HG02885 (cell line): ENCODE measurements around the gene DIO3.
"Not testable (repeated sequence)": the region's sequence is repeated elsewhere in the genome, so short reads cannot be mapped to it uniquely, and the experiment has no call there.

Experiments
- ATAC-seq: cut with Tn5 transposase; IDR thresholded peaks from one replicate; pipeline ENCODE4 v1.9.1; 2021; ENCODE audit warnings: mild to moderate bottlenecking; ENCODE audit not compliant: unreplicated experiment, poor library complexity

The DIO3 gene

GRCh38 chr14:101557321-101557695 is 4.0 kb upstream of the DIO3 start:
- no peak for ATAC-seq

- no peak for ATAC-seq
These were observed 3.2 kb upstream of the DIO3 start for GRCh38 chr14:101557811-101558738.

DNA sequence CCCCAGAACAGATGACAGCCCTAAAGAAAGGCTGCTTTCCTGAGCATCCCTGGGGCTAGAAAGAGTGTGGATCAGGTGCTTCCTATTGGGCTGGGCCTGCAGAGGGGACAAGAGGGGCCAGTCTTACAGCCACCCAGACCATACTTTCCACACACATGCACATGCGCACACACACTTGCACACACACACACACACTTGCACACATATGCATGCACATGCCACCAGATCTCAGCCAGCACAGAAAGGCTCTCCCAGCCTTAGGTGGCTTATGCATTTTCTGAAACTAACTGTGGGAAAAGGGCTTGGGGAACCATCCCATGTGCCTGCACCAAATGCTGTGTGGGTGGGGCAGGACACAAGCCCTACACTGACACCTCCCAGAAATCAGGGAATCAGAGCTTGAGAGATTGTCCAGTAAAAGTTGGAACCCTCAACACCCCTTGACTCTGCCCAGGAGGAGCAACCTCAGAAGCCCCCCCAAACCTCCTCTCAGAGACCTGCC is 2.5 kb upstream of the DIO3 start:
- no peak for ATAC-seq

- no peak for ATAC-seq
These were observed 2.1 kb upstream of the DIO3 start for GRCh38 chr14:101559250-101559623.

GRCh38 chr14:101559624-101560533 is 1.4 kb upstream of the DIO3 start:
- ATAC-seq = no peak

- no peak for ATAC-seq
These were observed 671 bp upstream of the DIO3 start for GRCh38 chr14:101560534-101561113.

DNA sequence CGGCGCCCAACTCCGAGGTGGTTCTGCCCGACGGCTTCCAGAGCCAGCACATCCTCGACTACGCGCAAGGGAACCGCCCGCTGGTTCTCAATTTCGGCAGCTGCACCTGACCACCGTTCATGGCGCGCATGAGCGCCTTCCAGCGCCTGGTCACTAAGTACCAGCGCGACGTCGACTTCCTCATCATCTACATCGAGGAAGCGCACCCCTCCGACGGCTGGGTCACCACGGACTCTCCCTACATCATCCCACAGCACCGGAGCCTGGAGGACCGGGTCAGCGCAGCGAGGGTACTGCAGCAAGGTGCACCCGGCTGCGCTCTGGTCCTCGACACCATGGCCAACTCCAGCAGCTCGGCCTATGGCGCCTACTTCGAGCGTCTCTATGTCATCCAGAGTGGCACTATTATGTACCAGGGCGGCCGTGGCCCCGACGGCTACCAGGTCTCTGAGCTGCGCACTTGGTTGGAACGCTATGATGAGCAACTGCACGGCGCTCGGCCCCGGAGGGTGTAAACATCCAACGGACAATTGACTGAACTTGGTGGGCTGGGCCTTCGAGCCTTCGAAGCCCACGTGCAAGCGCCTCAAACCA is 699 bp downstream of the DIO3 start:
- ATAC-seq = no peak

- no peak for ATAC-seq
These were observed 1.5 kb downstream of the DIO3 start for GRCh38 chr14:101562659-101563351.

DNA sequence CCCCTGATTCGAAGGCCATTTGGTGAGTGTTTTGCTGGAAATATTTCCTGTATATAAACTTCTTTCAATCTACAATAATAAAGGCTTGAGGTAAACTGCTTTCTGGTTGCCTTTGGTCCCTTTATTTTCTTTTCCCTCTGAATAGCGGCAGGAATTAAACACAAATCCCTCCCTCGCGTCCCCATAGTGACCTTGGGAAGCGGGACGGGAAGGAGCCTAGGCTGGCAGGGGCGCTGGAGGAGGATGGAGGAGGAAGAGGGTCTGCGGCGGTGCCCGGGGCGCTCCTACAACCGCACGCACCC is 2.0 kb downstream of the DIO3 start:
- no peak for ATAC-seq

- no peak for ATAC-seq
These were observed 2.6 kb downstream of the DIO3 start for GRCh38 chr14:101563654-101564443.

DNA sequence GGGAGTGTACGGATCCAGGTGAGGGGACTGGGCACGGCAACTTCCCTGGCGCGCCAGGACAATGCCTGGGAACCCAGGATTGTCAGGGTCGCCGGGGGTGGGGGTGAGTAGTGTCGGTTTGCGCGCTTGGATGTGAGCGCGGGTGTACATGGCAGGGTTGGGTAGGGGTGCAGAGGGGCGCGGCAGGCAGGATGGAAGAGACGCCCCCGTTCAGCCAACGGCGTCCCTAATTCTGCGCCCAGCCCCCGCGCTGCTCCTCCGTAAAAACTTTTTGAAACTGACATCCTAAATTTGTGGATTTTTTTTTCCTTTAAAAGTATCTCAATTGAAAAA is 3.1 kb downstream of the DIO3 start:
- no peak for ATAC-seq

GRCh38 chr14:101564819-101565698 is 3.8 kb downstream of the DIO3 start:
- no peak for ATAC-seq

DNA sequence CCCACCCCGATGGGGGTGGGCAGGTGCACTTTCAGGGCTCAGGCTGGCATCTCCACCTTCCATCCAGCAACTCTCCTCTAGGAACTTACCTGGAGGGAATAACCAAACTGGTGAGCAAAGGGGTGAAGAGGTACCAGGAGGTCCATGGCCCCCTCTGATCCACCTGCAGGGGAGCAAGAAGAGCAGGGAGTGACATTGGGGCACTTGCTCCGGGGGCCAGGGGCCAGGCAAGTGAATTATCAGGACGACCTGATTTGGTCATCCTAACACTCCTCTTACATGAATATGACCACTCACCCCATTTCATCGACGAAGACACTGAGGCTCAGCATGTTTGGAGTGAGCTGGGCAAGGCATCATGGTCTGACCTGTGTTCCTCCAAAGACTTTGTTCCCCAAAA is 6.0 kb downstream of the DIO3 start:
- ATAC-seq = no peak

DNA sequence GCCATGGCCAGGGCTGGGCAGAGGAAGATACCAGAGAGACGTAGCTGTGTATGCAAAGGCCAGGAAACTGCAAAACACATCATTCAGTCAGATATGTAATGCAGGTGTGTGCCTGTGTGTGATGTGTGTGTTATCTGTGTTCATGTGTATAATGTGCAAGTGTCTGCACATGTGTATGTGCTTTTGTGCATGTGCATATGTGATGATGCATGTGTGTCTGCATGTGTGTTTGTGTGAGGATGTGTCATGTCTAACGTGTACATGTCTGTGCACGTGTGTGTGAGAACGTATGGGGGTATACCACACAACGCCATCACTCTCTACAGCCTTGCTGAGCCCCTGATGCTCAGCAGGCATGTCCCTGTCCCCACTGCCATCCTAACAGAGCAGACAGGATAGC is 9.7 kb downstream of the DIO3 start:
- ATAC-seq = no peak

GRCh38 chr14:101572526-101572925 is 11.2 kb downstream of the DIO3 start:
- not testable (repeated sequence) for ATAC-seq

- no peak for ATAC-seq
These were observed 12.0 kb downstream of the DIO3 start for GRCh38 chr14:101573289-101573688.

DNA sequence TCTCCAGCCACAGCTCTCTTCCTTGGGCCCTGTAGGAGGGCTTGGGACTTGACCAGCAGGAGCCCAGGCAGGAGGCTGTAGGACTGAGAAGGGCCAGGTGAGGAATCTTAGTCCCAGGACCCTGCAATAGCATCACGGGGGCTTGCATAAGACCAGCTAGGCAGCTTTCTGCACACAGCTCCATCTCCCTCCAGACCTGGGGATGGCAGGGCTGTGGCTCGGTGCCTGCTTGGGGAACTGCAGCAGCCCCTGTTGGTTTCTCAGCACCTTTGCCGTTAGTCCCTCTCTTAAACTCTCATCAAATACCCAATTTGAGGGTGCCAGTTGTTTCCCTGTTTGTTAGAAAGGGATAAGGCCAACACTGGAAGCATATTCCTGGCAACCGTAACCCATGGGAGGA is 14.3 kb downstream of the DIO3 start:
- ATAC-seq = no peak

DNA sequence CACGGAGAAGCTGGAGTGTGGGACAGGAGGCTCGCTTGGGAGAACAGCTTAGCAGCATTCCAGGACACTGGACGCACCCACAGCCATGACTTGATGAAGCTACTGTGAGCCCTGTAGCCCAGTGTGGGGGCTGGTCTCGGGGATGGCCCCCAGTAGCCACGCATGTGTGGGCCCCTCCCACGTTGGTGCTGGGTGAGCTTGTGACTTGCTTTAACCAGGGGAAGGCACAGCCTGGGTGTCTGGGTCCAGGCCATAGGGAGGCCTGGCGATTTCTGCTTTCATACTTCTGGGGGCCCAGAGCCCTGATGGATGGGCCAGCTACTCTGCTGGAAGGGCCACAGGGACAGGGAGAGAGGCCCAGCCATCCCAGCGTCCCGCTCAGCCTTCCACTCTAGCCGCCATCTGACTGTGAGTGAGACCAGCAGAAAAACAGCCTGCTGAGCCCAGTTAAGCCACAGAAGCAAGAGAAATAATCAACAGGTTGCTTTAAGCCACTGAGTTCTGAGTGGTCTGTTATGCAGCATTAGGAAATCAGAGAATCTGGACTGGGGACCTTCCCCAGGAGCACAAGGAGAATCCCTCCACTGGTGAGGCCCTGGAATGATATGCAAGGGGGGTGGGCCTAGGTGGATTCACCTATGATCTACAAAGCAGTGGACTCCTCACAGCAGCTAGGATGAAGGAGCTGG is 16.1 kb downstream of the DIO3 start:
- no peak for ATAC-seq
